HEK293T (cell line): ENCODE data around the gene TMPRSS9.

Source experiments
- CTCF ChIA-PET: fragments of 350-600 bp; formaldehyde crosslinking; extraction: SDS; loops from one replicate; lab custom pipeline; 2021; ENCODE audit warnings: antibody characterized with exemption, inconsistent platforms; lab: Yijun Ruan, JAX
- POLR2A ChIA-PET: fragments of 350-600 bp; formaldehyde crosslinking; extraction: SDS; loops from one replicate; lab custom pipeline; 2020; ENCODE audit warnings: antibody characterized with exemption, inconsistent platforms; lab: Yijun Ruan, JAX
- DNase-seq: peaks from one replicate; pipeline ENCODE4 v3.0.0; 2012; ENCODE audit warnings: mixed read lengths; ENCODE audit errors: extremely low spot score
- ARNT ChIP-seq: fragments of 450-650 bp; IDR thresholded peaks from 2 replicates; pipeline ENCODE4 v1.6.1; 2017; ENCODE audit warnings: mild to moderate bottlenecking
- BHLHE40 ChIP-seq: fragments of 450-650 bp; IDR thresholded peaks from 2 replicates; pipeline ENCODE4 v1.6.1; 2016; ENCODE audit warnings: mild to moderate bottlenecking, moderate library complexity, borderline replicate concordance
- CTBP1 ChIP-seq: fragments of 450-650 bp; IDR thresholded peaks from 2 replicates; pipeline ENCODE4 v1.6.1; 2016; ENCODE audit warnings: borderline replicate concordance
- ELF4 ChIP-seq: fragments of 450-650 bp; IDR thresholded peaks from 2 replicates; pipeline ENCODE4 v1.6.1; 2017; ENCODE audit warnings: antibody characterized with exemption
- FOXA1 ChIP-seq: fragments of 450-650 bp; IDR thresholded peaks from 2 replicates; pipeline ENCODE4 v1.6.1; 2016; ENCODE audit warnings: mild to moderate bottlenecking
- FOXK2 ChIP-seq: fragments of 450-650 bp; IDR thresholded peaks from 2 replicates; pipeline ENCODE4 v1.6.1; 2016; ENCODE audit warnings: mild to moderate bottlenecking
- FOXM1 ChIP-seq: fragments of 450-650 bp; IDR thresholded peaks from 2 replicates; pipeline ENCODE4 v1.6.1; 2017; ENCODE audit warnings: mild to moderate bottlenecking, borderline replicate concordance
- HDGF ChIP-seq: fragments of 450-650 bp; IDR thresholded peaks from 2 replicates; pipeline ENCODE4 v1.6.1; 2017; ENCODE audit warnings: antibody characterized with exemption, borderline replicate concordance
- L3MBTL2 ChIP-seq: fragments of 450-650 bp; conservative IDR thresholded peaks from 2 replicates; pipeline ENCODE4 v1.6.1; 2016; ENCODE audit warnings: mild to moderate bottlenecking
- LEF1 ChIP-seq: fragments of 450-650 bp; IDR thresholded peaks from 2 replicates; pipeline ENCODE4 v1.6.1; 2017; ENCODE audit warnings: mild to moderate bottlenecking, borderline replicate concordance
- NFRKB ChIP-seq: fragments of 450-650 bp; IDR thresholded peaks from 2 replicates; pipeline ENCODE4 v1.6.1; 2016; ENCODE audit warnings: mild to moderate bottlenecking, moderate library complexity
- SP1 ChIP-seq: fragments of 450-650 bp; IDR thresholded peaks from 2 replicates; pipeline ENCODE4 v1.6.1; 2017
- SUZ12 ChIP-seq: fragments of 450-650 bp; IDR thresholded peaks from 2 replicates; pipeline ENCODE4 v1.6.1; 2016; ENCODE audit warnings: mild to moderate bottlenecking
- TARDBP ChIP-seq: fragments of 450-650 bp; IDR thresholded peaks from 2 replicates; pipeline ENCODE4 v1.6.1; 2016
- ZNF384 ChIP-seq: fragments of 450-650 bp; IDR thresholded peaks from 2 replicates; pipeline ENCODE4 v1.6.1; 2016
- TF ChIP-seq, protein P1 (sequence below): fragments of 450-650 bp; IDR thresholded peaks from 2 replicates; pipeline ENCODE4 v1.6.1; 2016

Gene TMPRSS9

DNA sequence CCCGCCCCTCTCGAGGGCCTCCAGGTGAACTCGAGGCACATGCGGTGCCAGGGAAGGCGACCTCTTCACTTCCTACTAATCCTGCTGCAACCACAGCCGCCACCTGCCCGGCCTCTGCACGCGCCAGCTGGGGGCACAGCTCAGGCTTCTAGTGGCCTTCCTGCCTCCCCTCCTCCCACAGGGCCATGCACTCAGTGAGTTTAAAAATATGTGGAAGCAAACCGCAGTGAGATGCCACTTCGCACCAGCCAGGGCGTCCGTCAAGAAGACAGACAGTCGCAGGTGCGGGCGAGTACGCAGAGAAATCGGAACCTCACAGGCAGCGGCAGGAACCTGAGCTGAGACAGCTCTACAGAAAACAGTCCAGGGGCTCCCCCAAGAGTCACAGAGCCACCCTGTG lies 86.3 kb downstream of the TMPRSS9 start:
- TF ChIP-seq ZNF384 = no peak
- TF ChIP-seq BHLHE40 = no peak
- no peak for TF ChIP-seq FOXA1
- POLR2A ChIA-PET = interaction anchor here (1.6 kb wide), 1 partner anchor 10 kb away, joined by 4 read pairs; the partner anchor contains the start of gene LMNB2
- no peak for DNase-seq
- CTCF ChIA-PET = no interaction called here

DNA sequence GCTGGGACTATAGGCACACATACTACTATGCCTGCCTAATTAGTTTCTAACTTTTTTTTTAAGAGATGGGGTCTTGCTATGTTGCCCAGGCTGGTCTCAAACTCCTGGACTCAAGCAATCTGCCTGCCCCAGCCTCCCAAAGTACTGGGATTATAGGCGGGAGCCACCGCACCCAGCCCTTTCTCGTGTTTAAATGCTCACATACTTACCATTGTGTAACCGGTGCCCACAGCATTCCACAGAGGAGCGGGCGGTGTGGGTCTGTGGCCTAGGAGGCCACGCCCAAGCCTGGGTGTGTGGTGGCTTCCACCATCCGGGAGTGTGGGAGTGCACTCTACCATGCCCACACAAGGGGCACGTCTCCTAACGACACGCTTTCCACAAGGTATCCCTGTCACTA lies 89.0 kb downstream of the TMPRSS9 start:
- ChIA-PET POLR2A (no interaction called here), CTCF (no interaction called here)
- TF ChIP-seq ZNF384 = no peak
- no peak for DNase-seq

DNA sequence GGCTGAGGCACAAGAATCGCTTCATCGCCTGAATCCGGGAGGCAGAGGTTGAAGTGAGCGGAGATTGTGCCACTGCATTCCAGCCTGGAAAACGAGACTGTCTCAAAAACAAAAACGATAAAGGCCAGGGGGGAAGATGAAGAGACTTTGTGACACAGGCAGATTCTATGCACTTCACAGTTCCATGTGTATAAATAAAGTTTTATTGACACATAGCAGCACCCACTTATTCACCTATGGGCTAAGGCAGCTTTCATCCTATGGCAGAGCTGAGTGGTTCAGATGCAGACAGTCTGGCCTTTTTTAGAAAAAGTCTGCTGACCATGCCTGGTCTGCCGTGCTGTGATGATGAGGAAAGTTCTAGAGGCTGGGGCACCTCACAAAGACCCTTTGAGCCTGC lies 91.1 kb downstream of the TMPRSS9 start:
- TF ChIP-seq FOXM1 = no peak
- no peak for TF ChIP-seq FOXA1
- no peak for TF ChIP-seq FOXK2
- TF ChIP-seq, protein P1, sequence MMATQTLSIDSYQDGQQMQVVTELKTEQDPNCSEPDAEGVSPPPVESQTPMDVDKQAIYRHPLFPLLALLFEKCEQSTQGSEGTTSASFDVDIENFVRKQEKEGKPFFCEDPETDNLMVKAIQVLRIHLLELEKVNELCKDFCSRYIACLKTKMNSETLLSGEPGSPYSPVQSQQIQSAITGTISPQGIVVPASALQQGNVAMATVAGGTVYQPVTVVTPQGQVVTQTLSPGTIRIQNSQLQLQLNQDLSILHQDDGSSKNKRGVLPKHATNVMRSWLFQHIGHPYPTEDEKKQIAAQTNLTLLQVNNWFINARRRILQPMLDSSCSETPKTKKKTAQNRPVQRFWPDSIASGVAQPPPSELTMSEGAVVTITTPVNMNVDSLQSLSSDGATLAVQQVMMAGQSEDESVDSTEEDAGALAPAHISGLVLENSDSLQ = no peak
- no peak for TF ChIP-seq LEF1
- TF ChIP-seq BHLHE40 = no peak
- no peak for TF ChIP-seq NFRKB
- no peak for TF ChIP-seq HDGF
- TF ChIP-seq TARDBP = no peak
- no peak for TF ChIP-seq ELF4
- TF ChIP-seq ZNF384 = no peak
- no peak for TF ChIP-seq L3MBTL2
- TF ChIP-seq SUZ12 = no peak
- POLR2A ChIA-PET = no interaction called here
- CTCF ChIA-PET = no interaction called here
- DNase-seq = no peak

DNA sequence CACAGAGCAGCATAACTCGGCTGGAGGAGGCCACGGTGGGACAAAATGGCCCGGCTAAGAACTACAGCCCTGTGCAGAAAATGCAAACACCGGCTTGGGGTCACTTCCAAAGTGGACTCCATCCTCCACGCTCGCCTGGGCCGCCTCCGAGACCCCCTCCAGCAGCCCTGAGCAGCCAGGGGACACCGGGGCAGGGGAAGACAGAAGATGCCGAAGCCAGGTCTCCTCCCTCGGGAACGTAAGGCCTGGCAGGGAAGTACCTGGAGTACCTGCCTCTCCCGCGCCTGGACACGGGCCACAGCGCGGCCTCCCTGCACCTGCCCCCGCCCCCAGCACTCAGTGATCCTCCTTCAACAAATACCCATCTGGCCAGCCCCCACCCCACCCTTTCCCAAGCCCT lies 91.7 kb downstream of the TMPRSS9 start:
- CTCF ChIA-PET = no interaction called here
- DNase-seq = no peak
- POLR2A ChIA-PET = no interaction called here
- TF ChIP-seq LEF1 (no peak), FOXK2 (no peak), FOXM1 (no peak), TARDBP (no peak), FOXA1 (no peak), CTBP1 (no peak), L3MBTL2 (no peak), ARNT (no peak), ELF4 (no peak), SUZ12 (no peak), SP1 (no peak), HDGF (no peak), ZNF384 (no peak), BHLHE40 (no peak), NFRKB (no peak)
- TF ChIP-seq, protein P1 = no peak

DNA sequence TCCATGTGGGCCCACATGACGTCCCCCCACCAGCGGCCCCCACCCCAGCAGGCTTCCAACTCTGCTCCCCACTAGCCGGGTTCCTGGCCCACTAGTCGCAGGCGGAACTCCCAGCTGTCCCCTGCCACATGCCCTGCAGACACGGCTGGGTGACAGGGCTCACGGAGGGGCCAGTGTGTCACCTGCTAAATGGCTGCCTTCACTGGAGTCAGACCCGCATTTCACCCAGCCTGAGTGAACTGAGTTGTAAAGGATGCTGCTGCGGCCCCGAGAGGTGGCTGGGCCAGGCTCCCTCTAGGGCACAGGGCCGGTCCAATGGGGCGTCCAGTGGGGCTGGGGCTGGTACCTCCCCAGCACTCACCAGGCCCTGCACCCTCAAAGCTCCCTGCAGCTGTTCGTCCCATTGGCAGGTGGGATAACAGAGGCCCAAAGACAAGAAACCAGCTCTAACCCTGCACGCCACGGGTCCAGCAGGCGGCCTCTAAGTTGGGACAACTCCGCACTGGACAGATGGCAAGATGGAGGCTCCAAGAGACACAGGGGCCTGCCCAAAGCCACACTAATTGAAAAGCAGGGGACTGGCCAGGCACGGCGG lies 93.5 kb downstream of the TMPRSS9 start:
- no peak for DNase-seq
- ChIA-PET CTCF (no interaction called here), POLR2A (interaction anchor here (2.8 to 4.4 kb wide), 2 partner anchors 23 to 26 kb away, joined by 8 to 27 read pairs; partner anchors contain the start of genes GADD45B and TIMM13)
- TF ChIP-seq L3MBTL2 = no peak
- no peak for TF ChIP-seq CTBP1
- TF ChIP-seq SP1 = no peak
- TF ChIP-seq NFRKB = no peak
- no peak for TF ChIP-seq ZNF384
- TF ChIP-seq, protein P1 = no peak
- TF ChIP-seq ARNT = no peak
- TF ChIP-seq TARDBP = no peak
- no peak for TF ChIP-seq FOXA1

DNA sequence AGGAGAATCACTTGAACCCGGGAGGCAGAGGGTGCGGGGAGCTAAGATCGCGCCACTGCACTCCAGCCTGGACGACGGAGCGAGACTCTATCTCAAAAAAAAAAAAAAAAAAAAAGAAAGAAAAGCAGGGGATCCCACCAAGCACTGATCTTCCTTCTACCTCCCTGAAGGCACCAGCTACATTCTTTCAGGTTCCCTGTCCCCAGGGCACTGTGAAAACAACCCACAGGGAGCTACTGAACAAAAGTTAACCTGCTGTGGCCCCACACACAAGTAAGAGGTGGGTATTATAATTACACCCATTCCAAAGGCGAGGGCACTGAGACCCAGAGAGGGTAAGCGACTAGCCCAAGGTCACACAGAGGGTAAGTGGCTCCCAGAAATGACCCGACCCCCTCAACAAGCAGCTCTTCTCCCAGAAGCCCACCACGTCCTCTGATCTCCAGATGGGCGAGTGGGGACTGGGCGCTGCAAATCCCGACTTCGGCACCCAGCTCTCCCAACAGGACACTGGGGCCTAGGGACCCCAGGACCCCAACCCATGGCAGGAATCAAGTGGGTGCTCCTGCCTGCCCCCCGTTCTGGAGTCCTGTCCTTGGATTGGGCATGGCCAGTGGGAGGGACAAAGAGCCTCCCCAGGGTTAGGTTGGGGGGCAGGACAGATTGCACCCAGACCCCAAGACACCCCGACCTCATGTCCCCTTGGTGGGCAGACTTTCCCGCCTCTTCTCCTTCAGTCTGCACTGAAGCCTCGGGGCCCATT lies 94.3 kb downstream of the TMPRSS9 start:
- no peak for DNase-seq
- TF ChIP-seq HDGF (no peak), TARDBP (no peak), L3MBTL2 (no peak)
- ChIA-PET CTCF (interaction anchor here (0.7 to 0.8 kb wide), 2 partner anchors 87 to 157 kb away, joined by 3 to 4 read pairs; no protein-coding TSS in a partner anchor), POLR2A (interaction anchor here (2.8 to 4.4 kb wide), 2 partner anchors 22 to 27 kb away, joined by 8 to 27 read pairs; partner anchors contain the start of genes GADD45B and TIMM13)
